ENCODE measurements around the gene CYB561.

CYB561 gene

DNA sequence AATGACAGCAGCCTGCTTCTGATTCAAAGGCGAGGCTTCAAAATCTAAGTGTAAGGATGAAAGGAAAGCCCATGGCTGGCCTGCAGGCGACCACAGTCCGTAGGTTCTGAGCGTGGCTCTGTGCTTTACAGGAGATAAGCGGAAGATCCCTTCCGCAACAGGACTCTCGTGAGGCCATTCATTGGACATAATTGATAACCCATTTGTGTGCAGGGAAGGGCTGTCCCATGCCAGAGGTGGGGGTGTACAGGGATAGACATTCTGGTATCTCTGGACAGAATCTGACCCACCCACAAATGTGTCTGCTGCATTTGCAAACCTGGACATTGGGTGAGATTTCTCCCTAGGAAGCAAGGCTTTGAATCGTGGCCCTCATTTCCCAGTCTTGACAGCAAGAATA is 4.0 kb downstream of the CYB561 start:
- Histone ChIP-seq H3K4me1 (ENCODE audit: control insufficient read depth, insufficient read depth, low read length) (peaks cover 11% of the 10 kb centered on the region), H3K36me3 (ENCODE audit: control insufficient read depth, insufficient read depth, low read length) (no peaks in the 10 kb centered on the region), H3K9me3 (ENCODE audit: control insufficient read depth, low read length) (no peaks in the 10 kb centered on the region), H3K27ac (ENCODE audit: insufficient read depth, low read depth, low read length, poor library complexity, severe bottlenecking) (no peak overlapping the region), H3K27me3 (ENCODE audit: control insufficient read depth, insufficient read depth, low read length, poor library complexity, severe bottlenecking) (peaks cover 25% of the 10 kb centered on the region), H3K4me3 (ENCODE audit: insufficient read depth, low read depth, low read length) (no peak overlapping the region)
- WGBS, 2 experiments: 93 to 94% methylated on average over 8 of the region's 8 CpGs

DNA sequence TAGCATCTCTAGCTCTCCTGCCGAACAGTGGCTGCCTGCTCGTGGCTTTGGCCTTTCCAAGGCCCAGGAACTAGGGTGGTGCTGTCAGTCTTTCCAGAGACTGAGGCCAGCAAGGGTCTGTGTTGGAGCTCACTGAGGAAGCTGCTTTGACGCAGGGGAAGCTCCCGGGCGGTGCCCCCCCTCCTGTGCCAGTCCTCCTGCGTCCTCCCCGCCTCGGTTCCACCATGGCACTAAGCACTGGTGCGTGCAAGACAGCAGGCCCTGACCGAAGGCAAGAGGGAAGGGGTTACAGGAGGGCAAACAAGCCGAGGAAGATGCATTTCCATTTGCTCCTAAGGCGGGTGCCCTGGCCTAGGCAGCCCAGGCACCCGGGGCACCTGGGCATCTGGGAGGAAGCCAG is 4.5 kb downstream of the CYB561 start:
- 94 to 95% methylated on average over 13 of the region's 13 CpGs for WGBS, 2 experiments
- peaks cover 21% of the 10 kb centered on the region for H3K27me3 ChIP-seq (ENCODE audit: control insufficient read depth, insufficient read depth, low read length, poor library complexity, severe bottlenecking)
- no peak overlapping the region for H3K4me3 ChIP-seq (ENCODE audit: insufficient read depth, low read depth, low read length)
- H3K9me3 ChIP-seq (ENCODE audit: control insufficient read depth, low read length): no peaks in the 10 kb centered on the region
- H3K27ac ChIP-seq (ENCODE audit: insufficient read depth, low read depth, low read length, poor library complexity, severe bottlenecking): no peak overlapping the region
- no peaks in the 10 kb centered on the region for H3K36me3 ChIP-seq (ENCODE audit: control insufficient read depth, insufficient read depth, low read length)
- peaks cover 7% of the 10 kb centered on the region for H3K4me1 ChIP-seq (ENCODE audit: control insufficient read depth, insufficient read depth, low read length)

DNA sequence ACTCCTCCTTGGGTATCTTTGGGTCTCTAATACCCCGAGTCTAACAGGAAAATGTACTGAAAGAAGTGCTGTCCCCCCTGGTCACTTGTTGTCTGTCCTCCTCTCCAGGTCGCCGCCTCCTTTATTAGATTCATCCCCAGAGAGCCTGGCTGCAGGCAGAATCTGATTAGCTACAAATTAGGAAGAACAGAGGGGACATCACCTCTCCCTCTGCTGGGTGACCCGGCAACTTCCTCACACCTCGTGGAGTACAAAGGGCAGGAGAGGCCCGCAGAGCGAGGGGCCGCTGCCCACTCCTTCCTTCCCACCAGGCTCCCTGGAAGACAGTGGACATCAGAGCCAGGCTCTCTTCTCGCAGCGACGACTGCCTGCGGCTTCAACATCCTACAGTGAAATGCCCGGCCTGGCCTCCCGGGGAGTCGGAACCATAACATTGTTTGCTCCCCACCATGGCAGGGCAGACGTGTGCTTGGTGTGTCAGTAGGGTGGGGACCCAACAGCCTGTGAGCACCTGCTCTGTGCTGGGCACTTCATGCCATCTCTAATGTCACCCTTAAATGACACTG is 5.3 kb downstream of the CYB561 start:
- H3K9me3 ChIP-seq (ENCODE audit: control insufficient read depth, low read length): no peaks in the 10 kb centered on the region
- WGBS, 2 experiments: 79 to 80% methylated on average over 16 of the region's 16 CpGs
- H3K27me3 ChIP-seq (ENCODE audit: control insufficient read depth, insufficient read depth, low read length, poor library complexity, severe bottlenecking): peaks cover 13% of the 10 kb centered on the region
- no peaks in the 10 kb centered on the region for H3K36me3 ChIP-seq (ENCODE audit: control insufficient read depth, insufficient read depth, low read length)
- H3K4me3 ChIP-seq (ENCODE audit: insufficient read depth, low read depth, low read length): no peak overlapping the region
- H3K4me1 ChIP-seq (ENCODE audit: control insufficient read depth, insufficient read depth, low read length): peaks cover 6% of the 10 kb centered on the region
- H3K27ac ChIP-seq (ENCODE audit: insufficient read depth, low read depth, low read length, poor library complexity, severe bottlenecking): no peak overlapping the region

DNA sequence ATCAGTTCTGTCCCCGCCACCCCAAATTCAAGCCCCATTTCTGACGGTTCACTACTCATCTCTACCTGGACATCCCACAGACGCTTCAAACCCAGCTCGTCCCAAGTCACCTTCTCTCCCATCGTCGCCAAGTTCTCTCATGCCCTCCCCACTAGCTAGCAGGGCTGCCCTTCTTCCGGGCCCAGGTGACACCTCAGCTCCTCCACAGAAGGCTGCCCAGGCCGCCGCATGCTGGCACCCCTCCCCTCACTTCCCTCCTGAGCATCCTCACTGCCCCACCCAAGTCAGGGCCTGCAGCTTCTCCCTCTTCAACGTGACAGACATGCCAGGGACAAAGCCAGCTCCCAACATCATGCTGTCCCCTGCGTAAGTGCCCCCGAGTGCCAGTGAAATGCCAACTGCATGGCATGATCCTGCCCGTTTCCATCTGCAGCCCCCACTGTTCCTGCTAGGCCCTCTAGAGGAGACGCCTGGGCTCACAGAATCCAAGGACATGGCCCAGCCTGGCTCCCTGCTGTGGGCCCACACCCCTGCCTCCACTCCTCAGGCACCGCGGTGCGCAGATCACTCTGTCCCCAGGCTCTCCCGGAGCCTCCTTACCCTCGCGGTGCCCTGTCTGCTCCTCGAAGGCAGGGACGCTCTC is 5.9 kb downstream of the CYB561 start:
- Histone ChIP-seq H3K9me3 (ENCODE audit: control insufficient read depth, low read length) (no peaks in the 10 kb centered on the region), H3K36me3 (ENCODE audit: control insufficient read depth, insufficient read depth, low read length) (no peaks in the 10 kb centered on the region), H3K4me1 (ENCODE audit: control insufficient read depth, insufficient read depth, low read length) (peaks cover 6% of the 10 kb centered on the region), H3K27me3 (ENCODE audit: control insufficient read depth, insufficient read depth, low read length, poor library complexity, severe bottlenecking) (peaks cover 7% of the 10 kb centered on the region), H3K27ac (ENCODE audit: insufficient read depth, low read depth, low read length, poor library complexity, severe bottlenecking) (no peak overlapping the region), H3K4me3 (ENCODE audit: insufficient read depth, low read depth, low read length) (no peak overlapping the region)
- WGBS, 2 experiments: 84 to 85% methylated on average over 22 of the region's 22 CpGs

DNA sequence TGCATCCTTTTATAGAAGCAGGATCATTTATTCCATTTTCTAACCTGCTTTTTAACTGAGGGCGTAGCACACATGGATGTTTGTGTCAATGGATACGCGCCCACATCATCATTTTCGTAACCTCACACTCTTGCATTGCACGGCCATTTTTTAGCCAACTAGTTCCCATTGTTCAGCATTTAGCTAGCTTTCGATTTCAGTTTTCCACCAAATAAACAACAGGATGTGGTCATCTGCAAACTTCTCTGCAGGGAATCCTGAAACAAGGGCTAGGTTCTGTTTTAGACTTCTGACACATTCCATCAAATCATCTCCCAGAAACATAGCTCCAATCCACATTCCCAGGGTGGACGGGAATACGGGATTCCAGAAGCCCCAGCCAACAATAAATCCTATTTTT is 6.4 kb downstream of the CYB561 start:
- WGBS, 2 experiments: 95 to 96% methylated on average over 8 of the region's 8 CpGs
- no peaks in the 10 kb centered on the region for H3K36me3 ChIP-seq (ENCODE audit: control insufficient read depth, insufficient read depth, low read length)
- peaks cover under 1% of the 10 kb centered on the region for H3K27me3 ChIP-seq (ENCODE audit: control insufficient read depth, insufficient read depth, low read length, poor library complexity, severe bottlenecking)
- H3K4me3 ChIP-seq (ENCODE audit: insufficient read depth, low read depth, low read length): no peak overlapping the region
- H3K9me3 ChIP-seq (ENCODE audit: control insufficient read depth, low read length): no peaks in the 10 kb centered on the region
- no peak overlapping the region for H3K27ac ChIP-seq (ENCODE audit: insufficient read depth, low read depth, low read length, poor library complexity, severe bottlenecking)
- peaks cover 6% of the 10 kb centered on the region for H3K4me1 ChIP-seq (ENCODE audit: control insufficient read depth, insufficient read depth, low read length)

DNA sequence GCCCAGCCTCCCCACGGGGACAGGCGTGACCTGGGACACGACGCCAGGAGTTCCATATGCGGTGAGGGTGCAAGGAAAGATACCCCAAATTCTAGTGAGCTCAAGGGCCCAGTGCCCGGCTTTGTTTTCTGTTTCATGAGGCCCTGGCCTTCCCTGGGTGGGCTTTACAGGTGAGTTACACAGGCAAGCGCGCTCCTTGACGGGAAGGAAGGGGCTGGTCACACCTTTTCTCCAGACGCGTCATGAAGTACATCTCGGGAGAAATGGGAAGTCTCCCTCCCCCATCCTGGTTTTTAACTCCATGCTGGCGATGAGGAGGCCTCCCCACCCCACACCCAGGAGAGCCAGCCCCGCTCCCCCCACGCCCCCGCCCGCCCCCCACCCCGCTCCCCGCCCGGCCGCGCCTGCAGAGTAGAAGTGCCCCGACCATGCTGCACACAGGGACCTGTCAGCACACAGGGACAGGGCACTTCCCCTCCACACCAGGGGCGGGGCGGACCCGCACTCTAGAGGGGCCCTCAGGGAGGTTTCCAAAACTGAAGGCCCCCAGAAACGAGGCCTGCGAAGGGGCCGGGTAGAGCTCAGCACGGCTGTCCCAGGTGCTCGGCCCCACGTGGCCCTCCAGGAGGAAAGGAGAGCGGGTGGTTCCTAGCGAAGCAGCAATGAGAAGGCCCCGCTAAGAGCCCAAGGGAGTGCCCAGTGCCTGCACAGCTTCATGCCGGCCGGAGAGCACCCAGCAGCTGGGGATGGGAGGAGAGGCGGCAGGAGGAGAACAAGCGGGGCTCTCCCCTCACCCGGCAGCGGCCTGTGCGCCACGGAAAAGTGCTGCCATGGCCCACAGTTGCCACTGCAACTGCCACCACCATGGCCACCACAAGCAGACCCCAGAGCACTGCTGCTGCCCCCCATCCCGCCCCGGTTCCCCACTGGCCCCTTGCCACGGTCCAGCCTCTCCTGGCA is 7.7 kb downstream of the CYB561 start:
- no peaks in the 10 kb centered on the region for H3K9me3 ChIP-seq (ENCODE audit: control insufficient read depth, low read length)
- H3K27ac ChIP-seq (ENCODE audit: insufficient read depth, low read depth, low read length, poor library complexity, severe bottlenecking): no peak overlapping the region
- 89 to 90% methylated on average over 42 to 46 of the region's 46 CpGs for WGBS, 2 experiments
- peaks cover 12% of the 10 kb centered on the region for H3K4me1 ChIP-seq (ENCODE audit: control insufficient read depth, insufficient read depth, low read length)
- H3K36me3 ChIP-seq (ENCODE audit: control insufficient read depth, insufficient read depth, low read length): no peaks in the 10 kb centered on the region
- no peaks in the 10 kb centered on the region for H3K27me3 ChIP-seq (ENCODE audit: control insufficient read depth, insufficient read depth, low read length, poor library complexity, severe bottlenecking)
- H3K4me3 ChIP-seq (ENCODE audit: insufficient read depth, low read depth, low read length): no peak overlapping the region

DNA sequence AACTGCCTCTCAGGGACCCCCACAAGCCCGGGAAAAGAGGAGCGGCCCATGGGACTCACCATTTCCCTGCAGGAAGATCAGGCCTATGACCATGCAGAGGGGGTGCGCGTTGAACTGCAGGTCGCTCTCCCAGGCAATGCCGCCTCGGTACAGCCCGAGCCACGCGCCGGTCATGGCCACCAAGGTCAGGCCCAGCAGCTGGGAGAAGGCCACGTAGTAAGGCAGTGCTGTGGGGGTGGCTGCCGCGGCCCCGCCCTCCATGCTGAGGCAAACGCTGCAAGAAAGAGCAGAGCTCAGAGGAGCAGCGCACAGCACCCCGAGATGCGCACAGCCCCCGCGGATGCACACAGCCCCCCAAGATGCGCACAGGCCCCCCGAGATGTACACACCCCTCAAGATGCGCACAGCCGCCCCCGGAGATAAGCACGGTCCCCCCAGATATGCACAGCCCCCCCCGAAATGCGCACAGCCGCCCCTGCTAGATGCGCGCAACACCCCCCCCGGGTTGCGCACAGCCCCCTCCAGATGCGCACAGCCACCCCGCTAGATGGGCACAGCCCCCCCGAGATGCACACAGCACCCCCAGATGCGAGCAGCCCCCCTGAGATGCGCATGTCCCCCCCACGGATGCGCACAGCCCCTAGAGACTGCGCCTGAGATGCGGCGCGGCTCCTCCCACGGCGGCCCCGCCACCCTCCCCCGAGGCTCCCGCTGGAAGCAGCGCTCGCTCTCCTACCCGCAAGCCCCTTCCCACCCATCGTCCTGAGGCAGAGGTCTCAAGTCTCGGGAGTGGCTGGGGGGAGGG is 8.6 kb downstream of the CYB561 start:
- H3K36me3 ChIP-seq (ENCODE audit: control insufficient read depth, insufficient read depth, low read length): no peaks in the 10 kb centered on the region
- WGBS, 2 experiments: 93 to 94% methylated on average over 55 of the region's 55 CpGs
- H3K4me3 ChIP-seq (ENCODE audit: insufficient read depth, low read depth, low read length): no peak overlapping the region
- no peak overlapping the region for H3K27ac ChIP-seq (ENCODE audit: insufficient read depth, low read depth, low read length, poor library complexity, severe bottlenecking)
- peaks cover 12% of the 10 kb centered on the region for H3K4me1 ChIP-seq (ENCODE audit: control insufficient read depth, insufficient read depth, low read length)
- H3K27me3 ChIP-seq (ENCODE audit: control insufficient read depth, insufficient read depth, low read length, poor library complexity, severe bottlenecking): no peaks in the 10 kb centered on the region
- no peaks in the 10 kb centered on the region for H3K9me3 ChIP-seq (ENCODE audit: control insufficient read depth, low read length)

DNA sequence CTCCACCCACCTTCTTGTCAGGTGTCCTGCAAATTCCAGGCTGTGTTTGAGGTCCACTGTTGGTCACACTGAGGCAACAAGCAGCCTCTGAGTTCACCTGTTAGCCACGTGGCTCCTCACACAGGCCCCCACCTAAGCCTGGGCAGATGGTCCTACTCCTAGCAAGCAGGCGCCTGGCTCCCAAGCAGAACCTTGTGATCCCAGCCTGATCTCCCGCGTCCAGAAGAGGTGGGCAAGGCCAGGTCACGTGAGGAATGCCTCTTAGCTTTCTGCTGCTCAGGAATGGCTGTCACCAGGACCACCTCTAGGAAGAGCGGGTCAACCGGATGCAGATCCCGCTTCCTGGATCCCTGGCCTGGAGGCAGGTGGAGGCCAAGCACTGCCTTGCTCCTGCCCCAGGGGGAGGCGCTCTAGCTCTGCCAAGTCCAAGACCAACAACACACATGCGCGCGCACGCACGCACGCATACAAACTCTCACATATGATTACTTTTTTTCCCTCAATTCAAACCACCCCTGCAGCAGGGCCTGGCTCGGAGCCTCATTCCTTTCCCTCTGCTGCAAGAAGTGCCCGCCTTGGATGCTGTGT is 9.5 kb downstream of the CYB561 start:
- Histone ChIP-seq H3K27ac (ENCODE audit: insufficient read depth, low read depth, low read length, poor library complexity, severe bottlenecking) (no peak overlapping the region), H3K9me3 (ENCODE audit: control insufficient read depth, low read length) (no peaks in the 10 kb centered on the region), H3K27me3 (ENCODE audit: control insufficient read depth, insufficient read depth, low read length, poor library complexity, severe bottlenecking) (no peaks in the 10 kb centered on the region), H3K36me3 (ENCODE audit: control insufficient read depth, insufficient read depth, low read length) (no peaks in the 10 kb centered on the region), H3K4me1 (ENCODE audit: control insufficient read depth, insufficient read depth, low read length) (peaks cover 12% of the 10 kb centered on the region), H3K4me3 (ENCODE audit: insufficient read depth, low read depth, low read length) (no peak overlapping the region)
- 87 to 90% methylated on average over 17 of the region's 17 CpGs for WGBS, 2 experiments

DNA sequence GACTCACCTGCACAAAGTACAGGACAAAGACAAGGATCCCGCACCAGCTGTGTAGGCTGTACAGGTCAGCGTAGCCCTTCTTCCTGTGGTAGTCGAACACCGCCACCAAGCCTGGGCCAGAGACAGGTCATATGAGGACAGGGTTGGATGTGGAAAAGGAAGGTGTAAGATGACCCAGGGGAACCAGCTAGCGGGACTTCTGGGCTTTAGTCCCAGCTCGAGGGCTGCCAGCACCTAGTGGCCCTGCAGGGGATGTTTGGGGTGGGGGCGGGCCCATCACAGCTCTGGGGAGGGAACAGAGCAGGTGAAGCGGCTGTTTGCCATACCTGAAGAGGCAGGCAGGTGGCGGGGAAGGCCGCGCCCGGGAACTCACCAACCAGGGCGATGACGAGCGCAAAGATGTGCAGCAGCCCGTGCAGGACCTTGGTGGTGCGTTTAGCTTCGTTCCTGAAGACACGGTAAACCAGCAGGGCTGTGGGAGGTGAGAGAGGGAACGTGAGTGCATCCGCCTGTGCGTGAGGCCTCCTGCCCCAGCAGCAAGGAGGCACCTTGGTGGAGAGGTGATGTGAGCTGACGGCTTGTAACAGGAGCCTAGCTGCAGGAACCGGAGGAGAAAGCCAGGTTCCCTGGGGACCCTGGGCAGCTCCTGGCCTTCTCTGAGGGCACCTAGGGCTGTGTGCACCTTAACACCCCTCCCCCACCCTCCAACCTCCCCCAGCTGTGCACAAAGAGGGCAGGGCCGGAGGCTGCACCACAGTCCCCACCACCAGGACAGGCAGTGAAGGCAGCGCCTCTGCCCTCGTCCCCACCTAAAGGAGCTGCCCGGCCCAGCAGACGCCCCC is 10.2 kb downstream of the CYB561 start:
- H3K27ac ChIP-seq (ENCODE audit: insufficient read depth, low read depth, low read length, poor library complexity, severe bottlenecking): no peak overlapping the region
- no peak overlapping the region for H3K4me3 ChIP-seq (ENCODE audit: insufficient read depth, low read depth, low read length)
- no peaks in the 10 kb centered on the region for H3K9me3 ChIP-seq (ENCODE audit: control insufficient read depth, low read length)
- no peaks in the 10 kb centered on the region for H3K36me3 ChIP-seq (ENCODE audit: control insufficient read depth, insufficient read depth, low read length)
- H3K27me3 ChIP-seq (ENCODE audit: control insufficient read depth, insufficient read depth, low read length, poor library complexity, severe bottlenecking): no peaks in the 10 kb centered on the region
- H3K4me1 ChIP-seq (ENCODE audit: control insufficient read depth, insufficient read depth, low read length): peaks cover 11% of the 10 kb centered on the region
- 88 to 93% methylated on average over 29 of the region's 29 CpGs for WGBS, 2 experiments
